Measurements from ENCODE around the gene ETHE1. TPM values are rescaled to one million over a fixed set of nuclear protein-coding genes. Genes with fewer than 3 reads are reported as not detected.

The ETHE1 gene
- total RNA-seq, 1 donor from 2014 or later: 16.3 TPM

DNA sequence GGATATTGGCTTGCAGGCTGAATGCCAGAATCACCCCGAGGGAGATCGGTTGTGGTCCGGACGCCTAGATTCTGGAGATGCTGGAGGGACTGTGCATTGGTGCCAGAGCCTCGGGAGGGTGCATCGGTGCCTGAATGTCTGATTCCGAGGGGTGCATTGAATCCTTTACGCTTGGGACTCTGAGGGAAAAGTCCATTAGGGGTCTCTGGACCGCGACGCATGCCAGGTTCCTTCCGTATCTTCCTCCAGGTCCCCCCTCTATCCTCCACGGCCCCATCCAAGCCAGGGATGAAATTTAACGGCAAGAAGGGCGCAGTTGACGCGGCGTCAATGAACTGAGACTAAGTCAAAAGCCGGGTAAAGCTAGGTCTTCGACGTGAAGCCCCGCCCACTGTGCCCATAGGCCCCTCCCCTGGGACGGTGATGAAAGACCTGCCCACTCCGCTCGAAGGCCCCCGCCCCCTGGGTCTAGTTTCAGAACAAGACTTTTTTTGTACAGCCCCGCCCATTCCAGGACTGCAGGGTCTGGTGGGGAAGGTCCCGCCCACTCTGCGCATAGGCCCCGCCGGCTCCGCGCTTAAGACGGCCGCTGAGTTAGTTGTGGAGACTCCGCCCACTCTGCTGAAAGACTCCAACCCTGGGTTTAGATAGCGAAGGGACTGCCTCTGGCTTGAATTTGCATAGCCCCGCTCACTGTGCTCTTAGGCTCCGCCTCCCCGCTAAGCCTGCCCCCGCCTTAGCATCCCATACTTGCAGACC is 6.7 kb upstream of the ETHE1 start:
- peaks cover 17% of the 10 kb centered on the region for H3K36me3 Mint-ChIP-seq (ENCODE audit: low read depth)
- peak overlapping the region; percentile 97 for H3K4me3 Mint-ChIP-seq
- H3K9me3 Mint-ChIP-seq: peaks cover 2% of the 10 kb centered on the region
- H3K27me3 Mint-ChIP-seq: no peaks in the 10 kb centered on the region
- DNase-seq (peak; percentile 87), ATAC-seq (ENCODE audit: low read depth) (peak; percentile 82)
- H3K27ac Mint-ChIP-seq: peak overlapping the region; percentile 98
- POLR2A ChIA-PET: interaction anchor here (0.6 to 2.6 kb wide), 13 partner anchors 14 to 229 kb away, joined by 3 to 29 read pairs (median 6); partner anchors contain the start of genes IRGQ, PHLDB3, SMG9 and ZNF428
- intact Hi-C loops (cut with micrococcal nuclease): loop anchor here (1.0 to 5.0 kb wide), 7 partner anchors 22 to 249 kb away; partner anchors contain the start of genes IRGQ, KCNN4, PHLDB3 and ZNF576
- CTCF ChIA-PET: interaction anchor here (1.0 to 5.9 kb wide), 6 partner anchors 14 to 87 kb away, joined by 3 to 43 read pairs (median 6); partner anchors contain the start of genes IRGQ and ZNF576
- TF ChIP-seq, protein P1, sequence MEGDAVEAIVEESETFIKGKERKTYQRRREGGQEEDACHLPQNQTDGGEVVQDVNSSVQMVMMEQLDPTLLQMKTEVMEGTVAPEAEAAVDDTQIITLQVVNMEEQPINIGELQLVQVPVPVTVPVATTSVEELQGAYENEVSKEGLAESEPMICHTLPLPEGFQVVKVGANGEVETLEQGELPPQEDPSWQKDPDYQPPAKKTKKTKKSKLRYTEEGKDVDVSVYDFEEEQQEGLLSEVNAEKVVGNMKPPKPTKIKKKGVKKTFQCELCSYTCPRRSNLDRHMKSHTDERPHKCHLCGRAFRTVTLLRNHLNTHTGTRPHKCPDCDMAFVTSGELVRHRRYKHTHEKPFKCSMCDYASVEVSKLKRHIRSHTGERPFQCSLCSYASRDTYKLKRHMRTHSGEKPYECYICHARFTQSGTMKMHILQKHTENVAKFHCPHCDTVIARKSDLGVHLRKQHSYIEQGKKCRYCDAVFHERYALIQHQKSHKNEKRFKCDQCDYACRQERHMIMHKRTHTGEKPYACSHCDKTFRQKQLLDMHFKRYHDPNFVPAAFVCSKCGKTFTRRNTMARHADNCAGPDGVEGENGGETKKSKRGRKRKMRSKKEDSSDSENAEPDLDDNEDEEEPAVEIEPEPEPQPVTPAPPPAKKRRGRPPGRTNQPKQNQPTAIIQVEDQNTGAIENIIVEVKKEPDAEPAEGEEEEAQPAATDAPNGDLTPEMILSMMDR (IDR thresholded peaks at IDR 0.05): no peak
- H3K4me1 Mint-ChIP-seq: peaks cover 19% of the 10 kb centered on the region

DNA sequence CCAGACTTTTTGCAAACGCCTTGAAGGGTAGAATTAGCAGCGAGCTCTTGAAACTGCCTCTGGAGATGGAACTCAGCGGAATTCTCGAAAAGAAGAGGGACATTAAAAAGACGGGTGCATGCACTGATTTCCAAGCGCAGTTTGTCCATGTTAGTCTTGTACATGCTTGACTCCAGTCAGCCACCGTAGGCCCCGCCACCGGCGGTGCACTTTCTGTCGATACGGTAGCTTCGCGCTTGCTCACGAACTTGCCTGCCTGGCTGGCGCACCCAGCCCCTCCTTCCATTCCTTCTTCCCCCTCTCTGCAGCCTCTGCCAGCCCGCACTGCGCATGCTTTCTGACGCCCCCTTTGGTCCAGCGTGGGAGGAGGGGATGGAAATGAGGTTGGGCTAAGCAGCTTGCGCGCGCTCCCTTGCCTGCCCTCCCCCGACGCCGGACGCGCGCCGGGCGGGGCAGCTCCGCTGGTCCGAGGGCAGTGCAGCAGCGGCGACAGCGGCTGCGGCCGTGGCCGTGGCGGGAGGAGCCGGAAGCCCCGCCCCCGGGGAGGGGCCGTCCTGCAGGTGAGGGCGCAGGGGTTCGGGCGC is 6.1 kb upstream of the ETHE1 start, which contains the start of gene ZNF575:
TSS of gene ZNF575 (plus strand) at position 227 of the 584 bp plus-strand sequence. CDS start 1,235 bp downstream, outside the sequence.
- POLR2A ChIA-PET: interaction anchor here (0.6 to 2.6 kb wide), 18 partner anchors 9 to 967 kb away, joined by 4 to 29 read pairs (median 6); partner anchors contain the start of genes IRGQ, PHLDB3, SMG9 and ZNF180
- DNase-seq (peak; percentile 77), ATAC-seq (ENCODE audit: low read depth) (peak; percentile 45)
- intact Hi-C loops (cut with micrococcal nuclease): loop anchor here (1.0 to 5.0 kb wide), 6 partner anchors 22 to 249 kb away; partner anchors contain the start of genes IRGQ, KCNN4, PHLDB3 and ZNF576
- TF ChIP-seq, protein P1 (IDR thresholded peaks at IDR 0.05): no peak
- CTCF ChIA-PET: interaction anchor here (0.8 to 5.9 kb wide), 8 partner anchors 13 to 87 kb away, joined by 3 to 43 read pairs (median 5); partner anchors contain the start of genes IRGQ and ZNF576
- no peaks in the 10 kb centered on the region for H3K27me3 Mint-ChIP-seq
- H3K36me3 Mint-ChIP-seq (ENCODE audit: low read depth): peaks cover 10% of the 10 kb centered on the region
- no peaks in the 10 kb centered on the region for H3K9me3 Mint-ChIP-seq
- H3K4me3 Mint-ChIP-seq: peak within 1 kb of the TSS; percentile 97
- peaks cover 19% of the 10 kb centered on the region for H3K4me1 Mint-ChIP-seq
- H3K27ac Mint-ChIP-seq: peak within 1 kb of the TSS; percentile 98

DNA sequence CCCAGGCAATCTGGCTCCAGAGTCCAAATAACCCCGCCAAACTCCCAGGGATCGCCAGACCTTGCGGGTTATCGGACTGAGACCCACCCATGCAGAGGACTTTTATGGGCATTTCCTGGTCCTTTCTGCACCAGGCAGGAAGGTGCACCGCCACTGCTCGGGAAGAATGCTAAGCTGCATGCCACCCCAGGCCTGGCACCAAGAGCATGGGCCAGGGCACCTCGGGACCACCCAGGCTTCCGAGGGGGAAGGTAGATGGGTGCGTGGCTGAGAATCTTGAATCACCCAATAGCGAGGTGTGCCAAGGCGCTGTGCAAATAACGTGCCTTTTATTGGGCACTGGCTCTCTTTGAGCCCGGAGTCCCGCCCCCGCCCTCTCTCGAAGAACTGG is 5.6 kb upstream of the ETHE1 start:
- Mint-ChIP-seq H3K36me3 (ENCODE audit: low read depth) (peaks cover 7% of the 10 kb centered on the region), H3K27ac (peak overlapping the region; percentile 87), H3K27me3 (no peaks in the 10 kb centered on the region), H3K4me1 (peaks cover 19% of the 10 kb centered on the region), H3K4me3 (peak overlapping the region; percentile 97), H3K9me3 (no peaks in the 10 kb centered on the region)
- ChIA-PET POLR2A (interaction anchor here (0.6 to 2.6 kb wide), 16 partner anchors 8 to 967 kb away, joined by 4 to 29 read pairs (median 6); partner anchors contain the start of genes IRGQ, PHLDB3, SMG9 and ZNF180), CTCF (interaction anchor here (0.8 to 2.5 kb wide), 6 partner anchors 13 to 87 kb away, joined by 3 to 14 read pairs (median 5); no protein-coding TSS in a partner anchor)
- peak; percentile 12 for ATAC-seq (ENCODE audit: low read depth)
- TF ChIP-seq, protein P1 (IDR thresholded peaks at IDR 0.05): no peak
- intact Hi-C loops (cut with micrococcal nuclease): loop anchor here (5.0 kb wide), 1 partner anchor 250 kb away; the partner anchor contains the start of gene KCNN4
- DNase-seq: no peak

DNA sequence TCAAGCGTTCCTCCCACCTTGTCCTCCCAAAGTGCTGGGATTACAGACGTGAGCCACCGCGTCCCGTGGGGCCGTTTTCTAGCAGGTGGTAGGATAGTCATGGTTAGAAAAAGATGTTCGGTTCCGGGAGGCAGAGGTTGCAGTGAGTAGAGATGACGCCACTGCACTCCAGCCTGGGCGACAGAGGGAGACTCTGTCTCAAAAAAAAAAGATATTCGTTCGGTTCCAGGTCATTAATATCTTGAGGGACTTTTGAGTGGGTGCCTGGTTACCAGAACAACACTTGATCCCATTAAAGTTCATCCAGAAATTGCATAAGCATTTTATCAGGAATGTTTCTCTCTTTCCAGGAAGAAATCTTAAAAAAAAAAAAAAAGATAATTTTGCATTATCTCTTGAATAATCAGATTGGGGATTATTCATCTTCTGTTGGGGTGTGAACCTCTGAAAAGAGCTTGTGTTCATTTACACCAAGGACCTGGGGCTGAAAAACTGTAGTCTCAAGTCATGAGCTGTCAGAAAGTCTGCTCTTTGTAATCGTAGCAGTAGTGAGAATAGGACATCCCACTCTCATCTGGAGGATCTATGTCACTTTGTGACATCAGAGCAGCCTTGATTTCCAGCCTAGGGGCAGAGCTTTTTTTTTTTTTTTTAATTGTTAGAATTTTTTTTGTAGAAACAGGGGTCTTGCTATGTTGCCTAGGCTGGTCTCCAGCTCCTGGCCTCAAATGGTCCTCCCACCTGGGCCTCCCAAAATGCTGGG is 1.0 kb upstream of the ETHE1 start:
- Mint-ChIP-seq H3K4me1 (peaks cover 33% of the 10 kb centered on the region), H3K9me3 (no peaks in the 10 kb centered on the region), H3K36me3 (ENCODE audit: low read depth) (no peaks in the 10 kb centered on the region), H3K4me3 (peak overlapping the region; percentile 28), H3K27ac (no peak overlapping the region), H3K27me3 (no peaks in the 10 kb centered on the region)
- DNase-seq: no peak
- intact Hi-C loops (cut with micrococcal nuclease): loop anchor here (2.0 kb wide), 1 partner anchor 23 kb away; the partner anchor contains the start of gene PHLDB3
- TF ChIP-seq, protein P1 (IDR thresholded peaks at IDR 0.05): no peak
- ChIA-PET POLR2A (interaction anchor here (0.7 to 0.9 kb wide), 3 partner anchors 24 to 1540 kb away, joined by 3 to 5 read pairs (median 4); partner anchors contain the start of gene PHLDB3), CTCF (interaction anchor here (0.7 to 8.4 kb wide), 5 partner anchors 8 to 81 kb away, joined by 3 to 61 read pairs (median 3); partner anchors contain the start of gene IRGQ)
- ATAC-seq (ENCODE audit: low read depth): no peak
